ACHN (cell line): ENCODE measurements around the gene CASP3.
"Not testable (repeated sequence)": the region's sequence is repeated elsewhere in the genome, so short reads cannot be mapped to it uniquely, and the experiment has no call there.

Source experiments
- DNase-seq: peaks from one replicate; pipeline ENCODE4 v3.0.0-alpha.2; 2015
- in situ Hi-C: cut with HindIII; loops from 2 replicates; pipeline ENCODE4 v1.10.0; 2017; ENCODE audit warnings: low sequenced_read_pairs, low pct_ligation_motif_present, low pct_unique_long_range_greater_than_20kb

Gene CASP3

DNA sequence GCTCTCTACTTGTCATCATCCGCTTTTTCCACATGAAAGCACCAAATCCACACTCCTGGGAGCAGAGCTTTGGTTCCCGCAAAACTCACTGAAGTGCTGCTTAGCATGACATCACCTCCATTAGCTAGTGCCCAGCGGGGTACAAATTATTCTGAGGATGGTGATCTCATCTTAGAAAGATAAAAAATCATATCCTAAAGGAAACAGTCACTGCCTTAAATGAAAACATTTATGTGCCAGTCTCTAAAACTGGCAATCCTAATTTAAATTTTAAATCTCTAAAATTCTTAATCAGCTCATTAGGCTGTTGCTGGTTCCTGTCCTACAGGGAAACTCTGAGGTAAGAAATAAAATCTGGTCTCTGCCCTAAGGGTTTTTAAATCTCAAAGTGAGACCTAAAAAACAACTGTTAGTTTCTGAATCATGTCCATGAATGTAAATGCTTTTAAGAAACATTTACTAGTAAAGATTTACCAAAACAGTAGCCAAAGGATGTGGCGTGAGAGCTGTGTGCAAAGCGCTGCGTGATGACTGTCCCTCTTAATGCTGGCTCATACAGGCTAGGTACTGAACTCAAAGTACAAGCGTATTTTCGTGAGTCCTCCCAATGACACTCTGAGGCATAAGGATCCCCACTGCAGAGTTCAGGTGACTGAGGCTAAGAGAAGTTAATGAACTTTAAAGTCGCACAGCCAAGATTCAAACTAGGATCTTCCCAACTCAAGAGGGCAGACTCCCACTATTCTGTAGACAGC is 4.5 kb downstream of the CASP3 start:
- in situ Hi-C loops = no loop called here
- DNase-seq = peak; percentile 68

GRCh38 chr4:184643731-184644130 is 5.5 kb downstream of the CASP3 start:
- peak; percentile 7 for DNase-seq
- in situ Hi-C loops = no loop called here

GRCh38 chr4:184641451-184641850 is 7.8 kb downstream of the CASP3 start:
- no peak for DNase-seq
- in situ Hi-C loops = no loop called here

GRCh38 chr4:184641022-184641421 is 8.2 kb downstream of the CASP3 start:
- no peak for DNase-seq
- in situ Hi-C loops = no loop called here

- in situ Hi-C loops = no loop called here
- no peak for DNase-seq
Observed at GRCh38 chr4:184636897-184637296, 12.3 kb downstream of the CASP3 start.

DNA sequence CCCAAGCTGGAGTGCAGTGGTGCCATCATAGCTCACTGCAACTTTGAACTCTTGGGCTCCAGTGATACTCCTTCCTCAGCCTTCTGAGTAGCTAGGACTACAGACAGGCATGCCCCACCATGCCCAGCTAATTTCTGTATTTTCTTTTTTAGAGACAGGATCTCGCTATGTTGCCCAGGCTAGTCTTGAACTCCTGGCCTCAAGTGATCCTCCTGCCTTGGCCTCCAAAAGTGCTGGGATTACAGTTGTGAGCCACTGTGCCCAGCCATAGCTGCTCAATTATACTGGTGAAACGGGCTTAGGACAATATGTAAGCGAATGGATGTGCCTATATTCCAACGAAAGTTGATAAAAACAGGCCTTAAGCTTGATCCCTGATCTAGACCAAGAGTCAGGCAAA is 13.1 kb downstream of the CASP3 start:
- in situ Hi-C loops = no loop called here
- no peak for DNase-seq

DNA sequence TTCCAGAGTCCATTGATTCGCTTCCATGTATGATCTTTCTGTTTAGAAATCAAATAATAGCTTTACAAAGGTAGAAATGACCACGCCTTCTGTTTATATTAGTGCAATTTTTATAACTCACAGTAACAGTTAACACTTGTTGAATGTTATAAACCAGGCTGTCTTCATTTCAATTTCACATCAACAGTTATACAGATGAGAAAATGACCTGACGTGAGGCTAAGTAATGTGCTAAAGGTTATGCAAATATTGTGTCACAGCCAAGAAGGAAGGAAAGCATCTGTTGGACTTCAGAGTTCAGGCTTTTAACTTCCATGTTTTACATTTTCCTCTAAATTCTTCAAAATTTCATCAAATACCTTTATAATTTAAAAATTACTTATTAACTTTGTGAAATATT is 13.9 kb downstream of the CASP3 start:
- in situ Hi-C loops = no loop called here
- DNase-seq = no peak

DNA sequence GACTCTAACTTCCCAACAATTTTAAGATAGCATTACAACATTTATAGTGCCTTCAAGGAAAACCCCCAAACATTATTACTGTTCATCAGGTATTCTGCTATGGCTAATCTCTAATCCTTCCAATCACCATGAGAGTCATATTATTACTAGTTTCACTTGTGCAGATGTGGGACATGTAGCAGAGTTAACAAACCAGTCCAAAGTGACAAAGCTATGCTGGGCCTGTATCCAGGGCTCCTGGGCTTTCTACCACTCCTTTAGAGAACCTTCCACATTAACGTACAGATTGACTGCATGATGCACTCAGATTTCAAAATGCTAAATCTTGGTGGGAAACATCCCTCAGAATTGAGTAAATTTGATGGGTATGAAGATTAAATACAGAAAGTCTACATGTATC is 16.4 kb downstream of the CASP3 start:
- in situ Hi-C loops = no loop called here
- no peak for DNase-seq

- DNase-seq = no peak
- in situ Hi-C loops = no loop called here
Observed at GRCh38 chr4:184628103-184628502, 21.1 kb downstream of the CASP3 start.

DNA sequence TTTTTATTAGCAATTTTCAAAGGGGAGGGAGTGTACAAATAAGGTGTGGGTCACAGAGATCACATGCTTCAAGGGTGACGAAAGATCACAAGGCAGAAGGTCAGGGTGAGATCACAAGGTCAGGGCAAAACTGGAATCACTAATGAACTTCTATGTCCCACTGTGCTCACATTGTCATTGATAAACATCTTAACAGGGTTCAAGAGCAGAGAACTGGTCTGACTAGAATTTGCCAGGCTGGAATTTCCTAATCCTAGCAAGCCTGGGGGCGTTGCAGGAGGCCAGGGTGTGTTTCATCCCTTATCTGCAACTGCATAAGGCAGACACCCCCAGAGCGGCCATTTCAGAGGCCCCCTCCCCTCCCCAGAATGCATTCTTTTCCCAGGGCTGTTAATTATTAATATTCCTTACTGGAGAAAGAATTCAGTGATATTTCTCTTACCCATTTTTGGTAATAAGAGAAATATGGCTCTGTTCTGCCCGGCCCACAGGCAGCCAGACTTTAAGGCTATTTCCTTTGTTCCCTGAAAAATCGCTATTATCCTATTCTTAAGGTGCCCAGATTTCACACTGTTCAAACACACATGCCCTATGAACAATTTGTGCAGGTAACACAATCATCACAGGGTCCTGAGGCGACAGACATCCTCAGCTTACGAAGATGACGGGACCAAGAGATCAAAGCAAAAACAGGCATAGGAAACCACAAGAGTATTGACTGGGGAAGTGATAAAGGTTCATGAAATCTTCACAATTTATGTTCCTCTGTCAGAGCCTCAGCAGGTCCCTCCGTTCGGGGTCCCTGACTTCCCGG is 23.3 kb downstream of the CASP3 start:
- in situ Hi-C loops, DNase-seq: not testable (repeated sequence)

DNA sequence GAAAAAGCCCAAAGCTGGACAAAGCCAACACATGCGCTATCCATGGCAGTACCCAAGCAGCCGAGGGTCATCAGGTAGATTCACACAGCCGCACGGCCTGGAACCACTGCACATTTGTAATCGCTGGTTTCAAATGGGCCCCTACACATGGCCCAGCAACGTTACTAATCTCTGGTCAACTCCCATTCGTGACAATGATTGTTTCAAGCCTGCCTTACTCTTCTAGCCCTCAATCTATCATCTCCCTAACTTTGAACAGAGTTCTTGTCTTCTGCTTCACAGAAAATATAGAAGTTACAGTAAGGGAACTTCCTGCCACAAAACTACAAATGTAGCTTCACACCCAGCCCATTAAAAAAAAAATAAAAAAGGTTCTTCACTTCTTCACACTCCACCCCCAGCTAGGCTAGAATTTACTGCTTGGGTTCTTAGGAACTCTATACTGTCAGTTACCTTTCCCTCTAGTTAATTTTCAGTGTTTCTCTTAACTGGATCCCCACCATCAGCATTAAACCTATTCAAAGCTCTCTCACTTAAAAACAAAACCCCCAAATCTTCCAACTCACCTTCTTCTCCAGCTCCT is 24.2 kb downstream of the CASP3 start:
- DNase-seq = no peak

DNA sequence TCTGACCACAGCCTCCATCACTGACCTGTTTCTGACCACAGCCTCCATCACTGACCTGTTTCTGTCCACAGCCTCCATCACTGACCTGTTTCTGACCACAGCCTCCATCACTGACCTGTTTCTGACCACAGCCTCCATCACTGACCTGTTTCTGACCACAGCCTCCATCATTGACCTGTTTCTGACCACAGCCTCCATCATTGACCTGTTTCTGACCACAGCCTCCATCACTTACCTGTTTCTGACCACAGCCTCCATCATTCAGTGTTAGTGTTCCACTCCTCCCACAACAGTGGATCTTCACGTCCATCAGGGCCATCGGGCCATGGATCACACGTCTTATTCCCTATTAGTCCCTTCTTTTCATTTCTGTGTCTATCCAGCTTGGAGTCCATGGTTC is 24.7 kb downstream of the CASP3 start:
- DNase-seq, in situ Hi-C loops: not testable (repeated sequence)

More for the DNA sequence above, 24.2 kb downstream of the CASP3 start:
- in situ Hi-C loops = no loop called here

DNA sequence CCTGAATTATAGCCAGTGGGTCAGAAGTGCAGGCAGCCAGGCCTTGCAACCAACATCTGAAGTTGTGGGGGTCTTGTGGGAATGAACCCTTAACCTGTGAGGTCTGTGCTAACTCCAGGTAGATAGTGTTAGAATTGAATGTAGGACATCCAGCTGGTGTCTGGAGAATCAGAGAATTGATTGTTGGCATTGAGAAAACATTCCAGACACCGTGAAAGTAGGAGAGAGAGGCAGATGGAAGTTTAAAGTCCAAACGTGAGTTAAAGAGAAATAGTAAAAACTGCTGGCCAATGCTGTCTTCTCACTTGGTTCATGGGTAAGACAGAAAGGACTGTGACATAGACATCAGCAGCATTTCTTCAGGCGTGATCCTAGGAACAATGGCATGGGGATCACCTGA is 27.7 kb downstream of the CASP3 start:
- in situ Hi-C loops = no loop called here
- no peak for DNase-seq

- in situ Hi-C loops = no loop called here
- no peak for DNase-seq
Observed at GRCh38 chr4:184620212-184620867, 28.9 kb downstream of the CASP3 start.

GRCh38 chr4:184617600-184618196 is 31.5 kb downstream of the CASP3 start:
- in situ Hi-C loops = no loop called here
- DNase-seq = no peak

DNA sequence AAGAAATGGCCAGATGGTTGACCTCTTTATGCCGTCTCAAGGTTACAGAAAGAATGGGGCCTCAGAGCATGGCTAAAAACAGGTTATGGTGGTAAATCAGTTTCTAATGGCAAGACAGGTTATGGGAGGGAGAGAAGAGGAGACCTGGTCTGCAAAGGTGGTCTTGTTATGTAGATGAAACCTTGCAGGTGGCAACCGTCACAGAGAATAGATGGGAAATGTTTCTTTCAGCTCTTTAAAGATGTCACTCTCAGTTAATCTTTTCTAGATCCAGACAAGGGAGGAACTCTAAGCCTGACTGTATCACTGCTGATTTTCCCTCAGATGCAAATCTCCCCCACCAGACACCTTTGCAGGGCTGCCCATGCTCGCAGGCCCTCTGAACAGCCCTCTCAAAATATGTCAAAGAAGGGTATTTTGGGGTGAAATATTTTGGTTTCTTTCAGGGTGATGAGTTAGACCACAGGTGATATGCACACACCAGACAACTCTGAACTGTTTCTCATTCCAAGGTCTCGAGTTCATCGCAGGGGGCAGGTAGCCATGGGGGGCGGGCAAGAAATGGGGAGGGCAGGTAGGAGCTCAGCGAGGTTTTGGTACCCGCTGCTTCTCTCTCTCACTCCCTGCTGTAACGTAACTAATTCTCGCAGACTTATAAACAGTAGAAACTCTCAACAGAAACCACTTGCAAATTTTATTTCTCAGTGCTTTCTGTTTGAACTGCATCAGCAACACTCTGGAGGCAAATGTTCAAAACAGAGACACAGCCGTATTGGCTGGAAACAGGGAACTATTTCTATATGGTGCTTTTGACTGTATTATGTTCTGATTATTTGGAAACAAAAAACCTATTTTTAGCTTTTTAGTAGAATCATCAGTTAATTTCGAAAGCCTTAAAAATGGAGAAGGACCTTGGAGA is 32.4 kb downstream of the CASP3 start:
- no peak for DNase-seq
- in situ Hi-C loops = no loop called here

GRCh38 chr4:184616168-184616567 is 33.1 kb downstream of the CASP3 start:
- DNase-seq, in situ Hi-C loops: not testable (repeated sequence)

GRCh38 chr4:184614509-184614908 is 34.7 kb downstream of the CASP3 start:
- in situ Hi-C loops = no loop called here
- no peak for DNase-seq
